ENCODE measurements around the gene CFH. TPM values are rescaled to one million over a fixed set of nuclear protein-coding genes. Genes with fewer than 3 reads are reported as not detected.
"Not testable (repeated sequence)": the region's sequence is repeated elsewhere in the genome, so short reads cannot be mapped to it uniquely, and the experiment has no call there.

The CFH gene
- polyA plus RNA-seq (2013, experiment 1 of 2; ENCODE audit: insufficient read length) = 6.8 TPM
- 8.6 TPM for polyA plus RNA-seq (2013, experiment 2 of 2; ENCODE audit: insufficient read length)

GRCh38 chr1:196651637-196652215 is at the start of gene CFH:
TSS of gene CFH (plus strand) at chr1:196652043. CDS start at chr1:196652118, 75 bp downstream.
- DNase-seq = peak; percentile 90

- DNase-seq = no peak
Measured at GRCh38 chr1:196603651-196604050, 48.2 kb upstream of the CFH start.

- peak; percentile 5 for DNase-seq
Measured at GRCh38 chr1:196607981-196608380, 43.9 kb upstream of the CFH start.

GRCh38 chr1:196608390-196609369 is 43.2 kb upstream of the CFH start, which contains the start of gene KCNT2:
TSS of gene KCNT2 (minus strand) at chr1:196608440. CDS start at chr1:196608309, 131 bp downstream.
- peak; percentile 70 for DNase-seq

GRCh38 chr1:196609370-196609737 is 42.5 kb upstream of the CFH start:
- DNase-seq = no peak

GRCh38 chr1:196611873-196612272 is 40.0 kb upstream of the CFH start:
- no peak for DNase-seq

- no peak for DNase-seq
Measured at GRCh38 chr1:196619721-196620120, 32.1 kb upstream of the CFH start.

- DNase-seq = no peak
Measured at GRCh38 chr1:196623079-196623478, 28.8 kb upstream of the CFH start.

GRCh38 chr1:196628838-196629237 is 23.0 kb upstream of the CFH start:
- no peak for DNase-seq

GRCh38 chr1:196637606-196638005 is 14.2 kb upstream of the CFH start:
- no peak for DNase-seq

GRCh38 chr1:196638466-196638865 is 13.4 kb upstream of the CFH start:
- no peak for DNase-seq

GRCh38 chr1:196639291-196639690 is 12.6 kb upstream of the CFH start:
- not testable (repeated sequence) for DNase-seq

- DNase-seq = no peak
Measured at GRCh38 chr1:196640976-196641375, 10.9 kb upstream of the CFH start.

- DNase-seq = no peak
Measured at GRCh38 chr1:196649990-196650389, 1.9 kb upstream of the CFH start.

GRCh38 chr1:196650403-196650802 is 1.4 kb upstream of the CFH start:
- no peak for DNase-seq

GRCh38 chr1:196651079-196651478 is 764 bp upstream of the CFH start:
- DNase-seq = no peak

GRCh38 chr1:196654271-196654670 is 2.4 kb downstream of the CFH start:
- DNase-seq = no peak

- no peak for DNase-seq
Measured at GRCh38 chr1:196655071-196655470, 3.2 kb downstream of the CFH start.

GRCh38 chr1:196655494-196655893 is 3.7 kb downstream of the CFH start:
- DNase-seq = no peak

- no peak for DNase-seq
Measured at GRCh38 chr1:196659471-196659870, 7.6 kb downstream of the CFH start.

GRCh38 chr1:196660272-196660671 is 8.4 kb downstream of the CFH start:
- DNase-seq = no peak

GRCh38 chr1:196660852-196661251 is 9.0 kb downstream of the CFH start:
- DNase-seq = peak; percentile 36

- DNase-seq = no peak
Measured at GRCh38 chr1:196661345-196661744, 9.5 kb downstream of the CFH start.

- no peak for DNase-seq
Measured at GRCh38 chr1:196667131-196667530, 15.3 kb downstream of the CFH start.
